ENCODE results near the gene OR52B6.

The OR52B6 gene

GRCh38 chr11:5625281-5625680 is 44.6 kb downstream of the OR52B6 start:
- Mint-ChIP-seq H3K4me3 (peak overlapping the region; percentile 68 to 74 (median 69)), H3K4me1 (peaks cover 9% of the 10 kb centered on the region), H3K27me3 (ENCODE audit: low read depth) (no peaks in the 10 kb centered on the region), H3K36me3 (ENCODE audit: low read depth) (no peaks in the 10 kb centered on the region), H3K27ac (peak overlapping the region; percentile 52 to 58 (median 56)), H3K9me3 (no peaks in the 10 kb centered on the region)
- TF ChIP-seq, protein P1, sequence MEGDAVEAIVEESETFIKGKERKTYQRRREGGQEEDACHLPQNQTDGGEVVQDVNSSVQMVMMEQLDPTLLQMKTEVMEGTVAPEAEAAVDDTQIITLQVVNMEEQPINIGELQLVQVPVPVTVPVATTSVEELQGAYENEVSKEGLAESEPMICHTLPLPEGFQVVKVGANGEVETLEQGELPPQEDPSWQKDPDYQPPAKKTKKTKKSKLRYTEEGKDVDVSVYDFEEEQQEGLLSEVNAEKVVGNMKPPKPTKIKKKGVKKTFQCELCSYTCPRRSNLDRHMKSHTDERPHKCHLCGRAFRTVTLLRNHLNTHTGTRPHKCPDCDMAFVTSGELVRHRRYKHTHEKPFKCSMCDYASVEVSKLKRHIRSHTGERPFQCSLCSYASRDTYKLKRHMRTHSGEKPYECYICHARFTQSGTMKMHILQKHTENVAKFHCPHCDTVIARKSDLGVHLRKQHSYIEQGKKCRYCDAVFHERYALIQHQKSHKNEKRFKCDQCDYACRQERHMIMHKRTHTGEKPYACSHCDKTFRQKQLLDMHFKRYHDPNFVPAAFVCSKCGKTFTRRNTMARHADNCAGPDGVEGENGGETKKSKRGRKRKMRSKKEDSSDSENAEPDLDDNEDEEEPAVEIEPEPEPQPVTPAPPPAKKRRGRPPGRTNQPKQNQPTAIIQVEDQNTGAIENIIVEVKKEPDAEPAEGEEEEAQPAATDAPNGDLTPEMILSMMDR (IDR thresholded peaks at IDR 0.05; ENCODE audit: unreplicated experiment in 3 of 3): no peak

GRCh38 chr11:5626196-5626595 is 45.5 kb downstream of the OR52B6 start:
- TF ChIP-seq, protein P1 (IDR thresholded peaks at IDR 0.05; ENCODE audit: unreplicated experiment in 3 of 3): no peak
- Mint-ChIP-seq H3K9me3 (no peaks in the 10 kb centered on the region), H3K36me3 (ENCODE audit: low read depth) (no peaks in the 10 kb centered on the region), H3K4me1 (peaks cover 9% of the 10 kb centered on the region), H3K27ac (peak overlapping the region in 1 of 3 experiments; percentile 58), H3K27me3 (ENCODE audit: low read depth) (no peaks in the 10 kb centered on the region), H3K4me3 (peak overlapping the region; percentile 68 to 74 (median 69))

GRCh38 chr11:5631417-5631816 is 50.7 kb downstream of the OR52B6 start:
- no peak overlapping the region for H3K27ac Mint-ChIP-seq
- no peaks in the 10 kb centered on the region for H3K9me3 Mint-ChIP-seq
- no peaks in the 10 kb centered on the region for H3K4me1 Mint-ChIP-seq
- no peak overlapping the region for H3K4me3 Mint-ChIP-seq
- H3K36me3 Mint-ChIP-seq (ENCODE audit: low read depth): peaks cover 16% of the 10 kb centered on the region
- H3K27me3 Mint-ChIP-seq (ENCODE audit: low read depth): no peaks in the 10 kb centered on the region
- TF ChIP-seq, protein P1 (IDR thresholded peaks at IDR 0.05; ENCODE audit: unreplicated experiment in 3 of 3): no peak

All from nephron (organoid).